ENCODE data around the gene AP4S1.

The AP4S1 gene

DNA sequence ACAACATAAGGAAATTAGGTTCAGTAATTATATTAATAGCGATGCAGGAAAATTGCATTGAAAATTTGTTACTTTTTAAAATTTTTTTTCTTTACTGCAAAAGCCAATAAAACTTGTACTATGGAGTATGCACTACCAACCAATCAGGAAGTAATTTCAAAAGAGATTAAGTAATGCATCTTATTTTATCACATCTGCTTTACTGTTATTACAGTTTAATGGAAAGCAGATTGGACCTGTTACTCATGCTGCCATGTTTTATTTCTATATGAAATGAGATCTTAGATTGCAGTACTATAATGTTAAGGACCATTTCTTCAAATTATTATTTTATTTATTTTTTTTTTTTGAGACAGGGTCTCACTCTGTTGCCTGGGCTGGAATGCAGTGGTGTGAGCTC, 2.4 kb downstream of the AP4S1 start:
- no peak overlapping the region for H3K4me3 ChIP-seq (ENCODE audit: low read length)
- no peak for DNase-seq (ENCODE audit: low read depth)
- TF ChIP-seq CTCF (conservative IDR thresholded peaks at IDR 0.05; ENCODE audit: low read depth, low read length) = no peak

- H3K4me3 ChIP-seq (ENCODE audit: low read length) = no peak overlapping the region
- TF ChIP-seq CTCF (conservative IDR thresholded peaks at IDR 0.05; ENCODE audit: low read depth, low read length) = no peak
- no peak for DNase-seq (ENCODE audit: low read depth)
These were observed 3.8 kb downstream of the AP4S1 start for GRCh38 chr14:31029016-31029970.

DNA sequence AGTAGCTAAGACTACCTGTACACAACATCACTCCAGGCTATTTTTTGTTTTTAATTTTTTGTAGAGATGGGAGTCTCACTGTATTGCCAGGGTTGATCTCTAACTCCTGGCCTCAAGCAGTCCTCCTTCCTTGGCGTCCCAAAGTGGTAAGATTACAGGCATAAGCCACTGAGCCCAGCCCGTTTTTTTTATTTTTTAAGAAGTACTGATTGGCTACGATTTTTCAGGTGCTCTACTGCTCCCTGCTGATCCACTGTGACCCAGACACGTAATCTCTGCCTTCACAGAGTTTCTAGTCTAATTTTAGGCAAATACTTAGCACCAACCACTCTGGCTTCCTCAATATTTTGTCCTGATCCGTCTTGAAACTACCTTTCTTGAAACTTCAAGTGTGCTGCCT, 5.0 kb downstream of the AP4S1 start:
- no peak for TF ChIP-seq CTCF (conservative IDR thresholded peaks at IDR 0.05; ENCODE audit: low read depth, low read length)

DNA sequence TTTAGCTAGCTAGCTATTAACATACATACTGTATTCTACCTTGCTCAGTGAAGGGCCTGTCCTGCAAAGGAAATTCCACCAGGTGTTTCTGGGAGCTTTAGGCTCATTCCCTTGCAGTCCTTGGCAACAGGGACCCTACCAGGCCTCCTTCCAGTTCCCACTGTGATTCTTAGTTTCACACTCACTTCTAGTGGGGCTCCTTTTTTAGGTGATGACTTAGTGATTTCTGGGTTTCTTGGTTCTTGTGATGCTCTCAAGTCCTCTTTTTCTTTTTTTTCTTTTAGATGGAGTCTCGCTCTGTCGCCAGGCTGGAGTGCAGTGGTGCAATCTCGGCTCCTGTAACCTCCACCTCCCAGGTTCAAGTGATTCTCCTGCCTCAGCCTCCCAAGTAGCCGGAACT, 11.1 kb downstream of the AP4S1 start:
- no peak overlapping the region for H3K4me3 ChIP-seq (ENCODE audit: low read length)
- no peak for DNase-seq (ENCODE audit: low read depth)
- no peak for TF ChIP-seq CTCF (conservative IDR thresholded peaks at IDR 0.05; ENCODE audit: low read depth, low read length)

More for the DNA sequence above, 5.0 kb downstream of the AP4S1 start:
- no peak overlapping the region for H3K4me3 ChIP-seq (ENCODE audit: low read length)
- no peak for DNase-seq (ENCODE audit: low read depth)

- no peak for TF ChIP-seq CTCF (conservative IDR thresholded peaks at IDR 0.05; ENCODE audit: low read depth, low read length)
- DNase-seq (ENCODE audit: low read depth) = no peak
- H3K4me3 ChIP-seq (ENCODE audit: low read length) = no peak overlapping the region
These were observed 12.3 kb downstream of the AP4S1 start for GRCh38 chr14:31037709-31038221.

GRCh38 chr14:31038521-31039166, 13.2 kb downstream of the AP4S1 start:
- peak; percentile 22 for DNase-seq (ENCODE audit: low read depth)
- no peak for TF ChIP-seq CTCF (conservative IDR thresholded peaks at IDR 0.05; ENCODE audit: low read depth, low read length)
- no peak overlapping the region for H3K4me3 ChIP-seq (ENCODE audit: low read length)

Measured in retinal pigment epithelial cell (primary cell).